OCI-LY7 (cell line): ENCODE results near the gene SLC2A3.

Experiments
- EZH2phosphoT487 ChIP-seq: fragments of 200-600 bp; sonication (generic); IDR thresholded peaks from 2 replicates; pipeline ENCODE4 v1.6.1; 2018; ENCODE audit warnings: low read depth, borderline replicate concordance, mild to moderate bottlenecking, mixed run types, antibody characterized with exemption, low read length, moderate library complexity, mixed read lengths
- TF ChIP-seq, protein P1 (sequence below): fragments of 200-600 bp; sonication (generic); conservative IDR thresholded peaks from 2 replicates; pipeline ENCODE4 v1.5.1; 2014; ENCODE audit warnings: mild to moderate bottlenecking, antibody characterized with exemption, low read length, moderate library complexity, mixed read lengths

DNA sequence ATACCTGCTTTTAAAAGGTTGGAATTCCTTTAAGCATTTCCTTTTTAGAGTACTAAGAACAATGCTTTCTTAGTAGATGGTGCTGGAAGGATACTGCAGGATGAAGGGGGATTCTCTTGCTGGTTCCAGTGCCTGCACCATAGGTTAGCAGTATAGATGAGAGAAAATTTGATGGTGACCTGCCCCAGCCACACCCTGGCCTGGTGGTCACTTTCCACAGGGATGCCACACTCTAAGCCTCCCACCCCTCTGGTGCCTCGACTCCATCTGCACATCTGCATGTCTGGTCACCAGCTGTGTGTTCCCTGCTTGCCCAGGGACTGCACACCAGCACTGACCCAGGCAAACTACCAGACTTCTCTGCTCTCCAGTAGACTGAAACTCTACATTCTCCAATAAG lies 19.1 kb downstream of the SLC2A3 start:
- TF ChIP-seq, protein P1, sequence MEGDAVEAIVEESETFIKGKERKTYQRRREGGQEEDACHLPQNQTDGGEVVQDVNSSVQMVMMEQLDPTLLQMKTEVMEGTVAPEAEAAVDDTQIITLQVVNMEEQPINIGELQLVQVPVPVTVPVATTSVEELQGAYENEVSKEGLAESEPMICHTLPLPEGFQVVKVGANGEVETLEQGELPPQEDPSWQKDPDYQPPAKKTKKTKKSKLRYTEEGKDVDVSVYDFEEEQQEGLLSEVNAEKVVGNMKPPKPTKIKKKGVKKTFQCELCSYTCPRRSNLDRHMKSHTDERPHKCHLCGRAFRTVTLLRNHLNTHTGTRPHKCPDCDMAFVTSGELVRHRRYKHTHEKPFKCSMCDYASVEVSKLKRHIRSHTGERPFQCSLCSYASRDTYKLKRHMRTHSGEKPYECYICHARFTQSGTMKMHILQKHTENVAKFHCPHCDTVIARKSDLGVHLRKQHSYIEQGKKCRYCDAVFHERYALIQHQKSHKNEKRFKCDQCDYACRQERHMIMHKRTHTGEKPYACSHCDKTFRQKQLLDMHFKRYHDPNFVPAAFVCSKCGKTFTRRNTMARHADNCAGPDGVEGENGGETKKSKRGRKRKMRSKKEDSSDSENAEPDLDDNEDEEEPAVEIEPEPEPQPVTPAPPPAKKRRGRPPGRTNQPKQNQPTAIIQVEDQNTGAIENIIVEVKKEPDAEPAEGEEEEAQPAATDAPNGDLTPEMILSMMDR = no peak
- no peak for TF ChIP-seq EZH2phosphoT487
